GM18858 (cell line): ENCODE measurements around the gene DGKE.

Source experiments
- ATAC-seq: cut with Tn5 transposase; IDR thresholded peaks from one replicate; pipeline ENCODE4 v1.9.1; 2021; ENCODE audit not compliant: unreplicated experiment

DGKE gene

DNA sequence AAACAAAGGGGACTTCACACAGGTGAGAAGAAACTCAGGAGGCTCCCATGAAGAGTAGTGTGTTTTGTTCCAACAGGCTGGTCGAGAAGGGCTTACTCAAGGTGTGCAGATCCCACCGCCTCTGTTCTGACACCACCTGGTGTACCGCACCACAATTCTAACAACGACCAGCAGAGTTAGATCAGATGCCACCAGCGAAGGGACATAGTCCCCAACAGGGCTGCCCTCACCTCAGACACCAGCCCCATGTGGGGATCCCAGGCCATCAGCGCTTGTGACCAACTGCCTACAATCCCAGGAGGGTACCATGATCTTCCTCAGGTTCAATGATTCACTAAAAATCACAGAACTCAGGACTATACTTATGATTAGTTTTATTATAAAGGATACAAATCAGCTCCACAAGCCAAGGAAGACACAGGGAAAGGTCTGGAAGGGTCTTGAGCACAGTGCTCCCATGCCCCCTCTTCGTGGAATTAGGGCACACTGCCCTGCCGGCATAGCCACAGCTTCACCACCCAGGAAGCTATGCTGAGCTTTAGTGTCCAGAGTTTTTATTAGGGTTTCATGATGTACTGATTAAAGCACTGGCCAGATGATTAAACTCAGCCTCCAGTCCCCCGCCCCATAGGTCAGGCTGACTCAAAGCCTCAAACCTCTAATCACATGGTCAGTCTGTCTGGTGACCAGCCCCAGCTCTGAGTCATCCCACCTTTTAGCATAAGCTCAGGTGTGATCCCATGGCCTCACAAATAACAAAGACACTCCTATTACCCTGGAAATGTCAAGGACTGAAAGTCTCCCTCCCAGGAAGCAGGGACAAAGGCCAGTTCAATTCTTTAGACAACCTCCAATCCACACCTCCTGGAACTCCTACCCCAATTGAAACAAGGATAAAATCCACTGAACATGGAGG, 53.9 kb downstream of the DGKE start:
- no peak for ATAC-seq

DNA sequence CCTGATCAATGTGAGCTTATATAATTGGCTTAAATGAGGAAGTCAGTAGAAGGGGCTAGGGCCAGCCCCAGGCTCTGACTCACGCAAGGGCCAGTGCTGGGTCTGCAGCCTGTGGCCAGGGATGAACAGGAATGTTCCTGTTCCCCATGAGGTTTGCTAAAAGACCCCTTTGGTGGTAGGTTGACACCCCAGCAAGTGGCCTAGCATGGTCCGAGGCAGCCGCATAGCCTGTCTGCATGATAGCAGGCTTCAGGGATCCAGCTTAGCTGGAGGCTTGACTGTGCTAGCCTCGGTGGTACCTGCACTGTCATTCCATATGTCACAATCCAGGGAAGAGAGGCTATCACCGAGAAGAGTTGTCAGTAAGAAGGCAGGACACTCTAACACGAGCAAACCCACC, 56.4 kb downstream of the DGKE start:
- no peak for ATAC-seq

DNA sequence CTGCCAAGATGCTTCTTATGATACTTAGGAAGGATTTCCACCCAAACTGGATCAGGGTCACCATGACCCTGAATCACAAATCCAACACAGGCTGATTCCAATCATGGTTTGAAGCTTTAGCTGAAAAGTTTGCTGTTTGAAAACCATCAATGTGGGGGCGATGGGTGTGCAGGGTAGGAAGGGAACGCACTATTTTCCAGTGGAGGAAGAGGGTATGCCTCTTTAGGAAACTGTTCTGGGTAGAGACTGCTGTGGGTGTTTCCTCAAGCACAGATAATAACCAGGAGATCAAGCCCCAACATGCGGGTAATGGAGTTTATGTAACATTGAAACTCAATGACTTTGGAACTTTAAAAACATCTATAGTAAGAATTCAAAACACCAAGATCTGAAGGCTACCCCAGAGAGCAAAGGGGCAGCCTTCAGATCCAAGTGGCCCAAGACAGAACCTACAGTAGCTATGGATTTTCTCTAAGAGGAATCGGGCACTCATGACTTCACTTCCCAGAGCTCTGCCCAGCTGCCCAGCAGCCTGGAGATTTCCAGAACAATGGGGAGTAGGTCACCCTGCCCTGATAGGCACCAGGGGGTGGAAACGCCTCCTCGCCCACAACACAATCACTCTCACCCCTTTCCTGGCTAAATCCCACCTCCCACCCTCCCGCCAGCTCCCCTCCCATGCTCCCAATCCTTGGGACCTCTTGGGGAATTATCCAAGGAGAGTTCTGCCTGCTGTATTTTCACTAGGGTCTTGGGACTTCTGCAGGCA, 57.1 kb downstream of the DGKE start:
- ATAC-seq, result no peak

DNA sequence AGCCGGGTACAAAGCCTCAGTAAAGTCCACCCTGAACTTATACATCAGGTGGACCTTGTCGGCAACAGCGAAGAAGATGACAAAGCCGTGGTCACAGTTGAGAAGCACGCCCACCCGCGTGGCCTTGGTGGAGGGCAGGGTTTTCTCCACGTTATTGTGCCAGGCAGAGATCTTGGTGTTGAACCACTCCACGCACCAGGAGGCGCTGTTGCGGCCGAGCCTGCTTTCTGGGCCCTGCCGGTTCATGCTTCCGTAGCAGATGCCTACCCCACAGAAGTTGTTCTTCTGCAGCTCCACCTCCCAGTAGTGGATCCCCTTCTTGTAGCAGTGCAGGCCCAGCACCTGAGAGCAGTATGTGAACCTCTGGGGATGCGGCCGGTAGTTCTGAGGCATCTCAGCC, 57.8 kb downstream of the DGKE start:
- ATAC-seq, result no peak

DNA sequence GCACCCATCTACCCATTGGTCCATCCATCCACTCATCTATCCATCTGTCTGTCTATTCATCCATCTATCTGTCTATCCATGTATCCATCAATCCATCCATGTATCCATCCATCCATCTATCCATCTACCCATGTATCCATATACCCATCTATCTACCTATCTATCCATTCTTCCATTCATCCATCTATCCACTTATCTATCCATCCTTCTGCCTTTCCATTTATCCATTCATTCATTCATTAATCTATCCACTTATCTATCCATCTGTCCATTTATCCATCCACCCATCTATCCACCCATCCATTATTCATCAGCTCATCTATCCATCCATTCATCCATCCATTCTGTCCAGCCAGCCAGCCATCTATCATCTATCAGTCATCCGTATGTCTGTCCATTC, 58.4 kb downstream of the DGKE start:
- no peak for ATAC-seq

DNA sequence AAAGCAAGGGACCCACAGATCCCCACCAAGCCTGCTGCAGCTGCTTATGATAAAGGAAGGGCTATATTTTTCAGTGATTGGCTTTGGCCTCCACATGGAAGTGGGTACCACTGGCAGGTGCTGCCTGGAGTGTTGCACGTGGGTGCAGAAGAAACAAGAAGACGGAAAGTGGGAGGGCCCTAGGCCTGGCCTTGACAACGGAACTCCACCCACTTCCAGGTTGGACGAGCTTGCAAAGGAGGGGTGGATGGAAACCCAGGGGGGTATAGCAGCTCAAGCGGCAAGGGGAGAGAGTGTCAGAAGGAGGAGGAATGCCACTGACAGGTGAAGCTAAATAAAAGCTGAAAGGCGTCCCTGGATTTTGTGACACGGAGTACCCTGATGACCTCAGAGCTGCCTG, 59.6 kb downstream of the DGKE start:
- ATAC-seq, result no peak

DNA sequence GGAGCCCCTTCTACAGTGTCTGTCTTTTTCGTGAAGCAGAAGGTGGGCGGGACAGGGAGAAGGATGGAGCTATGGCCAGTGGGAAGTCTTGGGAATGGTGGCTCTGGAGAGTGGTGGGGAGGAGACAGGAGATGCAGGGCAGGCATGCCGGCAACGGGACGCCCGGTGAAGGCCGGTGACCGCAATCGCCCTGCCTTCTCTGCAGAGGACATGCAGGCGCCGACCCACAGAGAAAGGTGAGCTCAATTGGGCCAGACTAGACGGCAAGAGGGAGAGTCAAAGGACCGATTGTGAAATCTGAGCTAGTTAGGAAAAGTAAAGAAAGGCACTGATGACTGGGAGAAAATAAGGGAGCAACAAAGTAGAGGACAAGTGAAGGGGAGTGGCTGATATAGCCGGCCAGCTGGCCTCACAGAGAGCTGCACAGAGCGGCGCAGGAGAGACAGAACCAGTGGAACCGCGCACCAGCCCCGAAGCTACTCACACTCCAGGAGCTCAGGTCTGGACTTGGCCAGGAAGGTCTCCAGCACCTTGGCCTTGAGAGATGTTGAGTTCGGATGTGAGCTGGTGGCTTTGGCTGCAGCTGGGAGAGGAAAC, 61.0 kb downstream of the DGKE start:
- no peak for ATAC-seq

DNA sequence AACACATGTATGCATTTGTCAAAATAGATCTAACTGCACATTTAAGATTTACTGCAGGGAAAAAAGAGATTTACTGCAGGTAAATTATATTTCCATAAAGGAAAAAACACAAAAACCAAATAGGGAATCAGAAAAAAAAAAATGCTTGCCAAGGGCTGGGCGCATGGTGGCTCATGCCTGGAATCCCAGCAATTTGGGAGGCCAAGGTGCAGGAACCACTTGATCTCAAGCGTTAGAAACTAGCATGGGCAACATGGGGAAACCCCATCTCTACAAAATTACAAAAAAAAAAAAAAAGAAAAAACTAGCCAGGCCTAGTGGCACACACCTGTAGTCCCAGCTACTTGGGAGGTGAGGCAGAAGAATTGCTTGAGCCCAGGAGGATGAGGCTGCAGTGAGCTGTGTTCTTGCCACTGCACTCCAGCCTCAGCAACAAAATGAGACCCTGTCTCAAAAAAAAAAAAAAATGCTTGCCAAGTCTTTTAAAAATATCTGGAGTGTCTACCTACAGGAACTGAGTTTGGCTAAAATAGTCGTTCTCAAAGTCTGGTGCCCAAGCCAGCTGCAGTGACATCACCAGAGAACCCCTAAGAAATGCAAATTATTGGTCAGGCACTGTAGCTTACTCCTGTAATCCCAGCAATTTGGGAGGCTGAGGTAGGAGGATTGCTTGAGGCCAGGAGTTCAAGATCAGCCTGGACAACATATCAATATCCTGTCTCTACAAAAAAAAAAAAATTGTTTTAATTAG, 62.4 kb downstream of the DGKE start:
- no peak for ATAC-seq

DNA sequence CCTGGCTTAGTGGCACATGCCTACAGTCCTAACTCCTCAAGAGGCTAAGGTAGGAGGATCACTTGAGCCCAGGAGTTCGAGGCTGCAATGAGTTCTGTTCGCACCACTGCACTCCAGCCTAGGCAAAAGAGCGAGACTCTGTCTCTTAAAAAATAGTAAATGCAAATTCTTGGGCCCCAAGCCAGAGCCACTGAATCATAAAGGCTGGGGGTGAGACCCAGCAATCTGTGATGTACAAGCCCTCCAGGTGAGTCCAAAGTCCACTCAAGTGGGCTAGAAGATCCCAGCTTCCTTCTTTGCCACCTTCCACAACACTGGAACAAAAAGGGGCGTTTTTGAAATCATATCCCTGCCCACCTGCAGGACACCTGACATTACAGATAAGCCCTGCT, 63.0 kb downstream of the DGKE start:
- ATAC-seq, result no peak

DNA sequence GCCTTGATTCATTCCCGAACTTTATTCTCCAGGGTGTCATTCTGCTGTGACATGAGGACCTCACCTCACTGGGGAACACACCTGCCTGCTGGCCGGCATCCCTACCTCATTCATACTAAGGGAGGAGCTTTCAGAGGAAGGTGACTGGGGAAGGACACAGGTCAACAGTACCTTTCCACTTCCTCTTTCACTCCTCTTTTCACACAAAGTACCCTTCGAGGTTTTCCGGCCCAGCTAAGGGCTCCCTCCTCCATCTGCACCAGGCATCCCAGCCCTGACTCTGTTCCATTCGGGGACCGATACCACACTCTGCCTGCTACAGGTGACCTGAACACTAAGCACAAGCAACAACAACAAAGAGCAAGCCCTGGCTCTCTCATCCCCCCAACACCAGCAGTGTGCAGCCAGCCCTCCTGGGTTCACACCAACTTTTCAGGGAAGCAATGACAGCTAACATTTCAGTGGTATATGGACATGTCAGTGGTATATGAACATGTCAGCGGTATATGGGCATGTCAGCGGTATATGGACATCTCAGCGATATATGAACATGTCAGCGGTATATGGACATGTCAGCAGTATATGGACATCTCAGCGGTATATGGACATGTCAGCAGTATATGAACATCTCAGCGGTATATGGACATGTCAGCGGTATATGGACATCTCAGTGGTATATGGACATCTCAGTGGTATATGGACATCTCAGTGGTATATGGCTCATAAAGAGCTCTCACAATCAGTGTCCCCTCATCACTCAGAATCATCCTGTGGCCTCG, 63.9 kb downstream of the DGKE start:
- ATAC-seq, result peak; percentile 39

DNA sequence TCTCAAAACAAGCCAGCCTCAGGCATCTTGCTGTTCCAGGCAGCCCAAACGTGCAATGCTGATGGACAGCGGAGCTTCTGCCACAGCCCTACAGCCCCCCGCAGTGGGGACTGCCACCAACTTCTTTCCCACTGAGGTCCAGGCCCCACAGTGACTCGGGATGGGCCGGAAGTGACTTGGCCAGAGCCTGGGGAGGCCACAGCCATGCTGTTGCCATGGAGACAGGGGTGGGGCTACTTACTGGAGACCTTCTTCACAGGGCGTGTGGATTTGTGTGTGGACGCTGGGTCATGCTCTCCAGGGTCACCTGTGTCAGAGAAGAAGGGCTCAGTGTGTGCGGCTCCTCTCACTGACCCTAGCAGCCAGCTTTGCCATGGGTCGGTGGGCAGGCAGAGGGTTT, 64.9 kb downstream of the DGKE start:
- ATAC-seq, result no peak

DNA sequence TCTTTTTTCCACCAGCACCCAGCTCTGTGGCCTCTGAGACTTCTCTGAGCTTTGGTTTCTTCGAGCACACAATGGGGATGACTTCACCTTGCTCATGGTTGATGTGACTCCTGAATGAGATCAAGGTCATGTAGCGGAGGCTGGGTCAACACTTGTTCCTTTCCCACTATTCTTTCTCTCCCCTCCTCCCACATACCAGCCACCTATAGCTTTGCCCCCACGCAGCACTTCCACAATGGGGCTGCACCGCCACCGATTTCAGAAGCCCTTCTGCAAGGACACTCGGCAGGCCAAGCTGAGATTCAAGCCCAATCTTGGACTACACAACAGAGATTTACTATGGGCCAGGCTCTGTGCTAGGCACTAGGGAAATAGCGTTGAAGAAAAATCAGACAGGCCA, 65.5 kb downstream of the DGKE start:
- ATAC-seq, result no peak

DNA sequence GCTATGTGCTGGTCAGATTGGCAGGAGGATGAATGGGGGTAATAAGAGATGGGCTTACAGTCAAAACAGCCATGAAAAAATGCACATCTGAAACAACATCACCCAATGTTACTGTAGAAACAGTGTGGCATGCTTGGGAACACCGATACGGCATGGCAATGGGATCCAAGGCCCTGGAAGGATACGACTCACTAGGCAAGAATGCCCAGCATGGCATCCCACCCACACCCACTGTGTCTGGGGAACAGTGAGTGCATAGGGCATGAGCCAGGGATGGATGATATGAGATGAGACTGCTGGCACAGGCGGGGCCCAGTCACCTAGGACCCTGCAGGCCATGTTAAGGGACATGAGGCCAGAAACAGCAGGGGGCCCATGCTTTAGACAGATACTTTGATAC, 68.4 kb downstream of the DGKE start:
- no peak for ATAC-seq

DNA sequence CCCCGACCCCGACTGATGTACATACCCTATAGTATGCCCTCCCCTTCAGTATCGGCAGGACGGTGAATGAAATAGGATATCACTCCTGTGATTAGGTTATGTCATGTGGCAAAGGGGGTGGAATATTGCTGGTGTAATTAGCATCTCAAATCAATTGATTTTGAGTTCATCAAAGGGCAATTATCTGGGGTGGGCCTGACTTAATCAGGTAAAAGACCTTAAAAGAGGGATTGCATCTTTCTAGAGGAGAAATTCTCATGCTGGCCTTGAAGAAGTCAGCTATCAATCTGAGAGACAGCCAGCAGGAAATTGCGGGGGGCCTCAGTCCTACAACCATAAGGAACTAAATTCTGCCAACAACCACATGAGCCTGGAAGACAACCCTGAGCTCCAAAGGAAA, 69.6 kb downstream of the DGKE start:
- ATAC-seq, result no peak

DNA sequence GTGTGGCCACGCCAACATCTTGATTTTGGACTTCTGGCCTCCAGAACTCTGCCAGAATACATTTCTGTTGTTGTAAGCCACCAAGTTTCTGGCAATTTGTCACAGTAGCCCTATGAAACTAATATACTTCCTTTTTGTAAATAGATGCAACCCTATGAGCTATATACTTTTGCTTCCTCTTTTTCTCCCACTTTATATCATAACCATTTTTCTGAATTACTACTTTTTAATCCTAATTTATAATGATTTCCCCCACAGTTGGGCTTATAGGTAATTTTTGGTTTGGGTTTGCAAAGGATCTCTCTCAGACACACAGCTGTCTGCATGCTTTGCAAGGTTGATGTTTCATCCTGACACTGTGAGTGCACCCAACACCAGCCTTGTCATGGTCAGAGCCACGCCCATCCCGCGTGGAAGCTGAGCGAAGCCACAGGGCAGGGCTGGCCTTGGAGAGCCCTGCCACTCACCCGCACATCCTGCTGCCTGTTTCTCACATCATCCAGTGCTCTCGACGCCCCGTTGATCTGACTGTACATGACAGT, 74.1 kb downstream of the DGKE start:
- ATAC-seq, result peak; percentile 86

DNA sequence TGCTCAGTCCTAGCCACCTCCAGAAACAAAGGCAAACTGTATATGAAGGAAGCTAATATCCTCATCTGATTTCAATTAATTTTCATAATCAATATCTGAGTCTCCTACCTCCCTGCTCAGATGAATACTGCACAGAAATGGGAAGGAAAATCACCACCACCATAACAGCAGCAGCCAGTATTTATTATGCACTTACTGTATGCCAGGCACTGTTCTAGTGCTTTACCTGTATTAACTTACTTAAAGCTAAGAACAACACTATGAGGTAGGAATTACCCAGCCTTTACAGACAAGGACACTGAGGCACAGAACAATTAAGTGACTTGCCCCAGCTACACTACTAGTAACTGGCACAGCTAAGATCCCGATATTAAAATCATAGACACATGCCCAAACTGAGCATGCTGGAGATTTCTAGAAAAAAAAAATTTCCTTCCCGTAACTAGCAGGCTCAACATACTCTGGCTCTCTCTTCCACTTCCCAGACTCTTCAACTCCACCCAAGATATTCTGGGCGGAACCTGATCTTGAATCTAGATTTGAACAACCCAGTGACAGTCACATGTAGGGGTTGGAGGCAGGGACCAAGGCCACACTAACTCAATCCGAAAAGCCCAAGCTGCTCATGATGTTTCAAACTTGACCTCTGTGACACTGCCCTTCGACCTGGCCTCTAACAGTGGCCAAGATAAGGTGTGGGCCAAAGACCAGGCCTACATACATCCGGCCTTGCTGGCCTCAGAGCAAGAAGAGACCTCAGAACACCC, 76.0 kb downstream of the DGKE start:
- ATAC-seq, result no peak

DNA sequence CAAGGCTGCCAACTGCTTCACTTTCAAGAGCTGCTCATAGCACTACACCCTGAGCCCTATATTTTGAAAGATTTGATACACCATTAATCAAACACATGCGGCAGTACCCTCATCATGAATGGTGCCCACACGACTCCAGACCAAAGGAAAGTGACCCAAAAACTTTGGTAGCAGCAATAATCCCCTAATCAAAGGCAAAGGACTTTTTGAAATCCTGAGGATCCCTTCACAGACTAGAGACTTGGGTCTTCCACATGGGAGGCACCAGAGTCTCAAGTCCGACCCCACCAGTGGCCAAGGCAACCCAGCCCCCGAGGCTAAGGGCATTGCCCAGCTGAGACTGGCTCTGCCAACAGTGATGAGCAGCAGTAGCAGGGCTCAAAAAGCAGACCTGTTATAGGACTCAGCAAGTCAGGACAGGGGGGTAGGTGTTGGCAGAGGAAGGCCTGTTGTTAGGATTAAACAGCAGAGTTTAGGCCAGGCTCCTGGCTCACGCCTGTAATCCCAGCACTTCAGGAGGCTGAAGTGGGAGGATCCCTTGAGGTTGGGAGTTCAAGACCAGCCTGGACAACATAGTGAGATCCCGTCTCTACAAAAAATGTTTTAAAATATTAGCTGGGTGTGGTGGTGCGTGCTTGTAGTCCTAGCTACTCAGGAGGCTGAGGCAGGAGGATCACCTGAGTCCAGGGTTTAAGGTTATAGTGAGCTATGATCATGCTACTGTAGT, 76.7 kb downstream of the DGKE start:
- no peak for ATAC-seq

DNA sequence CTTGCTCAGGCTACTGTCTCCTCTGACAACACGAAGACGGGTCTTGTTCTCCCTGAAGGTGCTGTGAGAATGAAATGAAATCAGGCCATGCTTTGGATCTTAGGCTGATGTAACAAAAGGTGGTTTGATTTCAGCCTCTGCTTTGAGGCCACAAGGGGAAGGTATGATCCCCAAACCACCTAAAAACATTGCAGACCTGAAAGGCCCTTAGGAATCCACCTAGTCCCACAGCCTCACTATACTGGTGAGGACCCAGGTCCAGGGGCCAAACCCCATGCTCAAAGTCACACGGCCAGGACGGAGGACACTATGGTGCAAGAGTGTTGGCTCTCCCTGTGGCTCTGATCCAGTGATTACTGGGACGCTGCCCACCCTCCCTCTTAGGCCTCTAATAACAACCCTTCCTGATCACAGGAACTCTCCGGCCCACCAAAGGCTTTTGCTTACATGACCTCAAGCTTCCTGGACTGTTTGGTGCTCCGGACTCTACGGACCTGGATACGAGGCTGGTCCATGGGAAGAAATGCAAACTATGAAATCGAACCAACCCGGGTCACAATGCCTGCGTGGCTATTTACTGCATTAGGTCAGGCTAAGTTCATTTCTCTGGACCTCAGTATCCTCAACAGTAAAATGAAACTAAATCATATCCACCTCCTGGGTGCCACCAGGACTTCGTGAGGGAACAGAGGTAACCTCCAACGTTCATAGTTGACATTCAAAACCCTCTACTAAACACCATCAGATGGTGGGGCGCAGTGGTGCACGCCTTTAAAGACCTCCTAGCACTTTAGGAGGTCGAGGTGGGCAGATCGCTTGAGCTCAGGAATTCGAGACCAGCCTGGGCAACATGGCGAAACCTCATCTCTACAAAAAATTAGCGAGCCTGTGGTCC, 78.4 kb downstream of the DGKE start:
- no peak for ATAC-seq
